ENCODE measurements around the gene PCDHGA5. TPM values are rescaled to one million over a fixed set of nuclear protein-coding genes. Genes with fewer than 3 reads are reported as not detected.
A peak's percentile ranks its signal among the peaks of the same experiment; 100 is the strongest.
"Not testable (repeated sequence)": the region's sequence is repeated elsewhere in the genome, so short reads cannot be mapped to it uniquely, and the experiment has no call there.

PCDHGA5 gene
- total RNA-seq, 1 donor from 2014 or later, result 2.8 TPM

DNA sequence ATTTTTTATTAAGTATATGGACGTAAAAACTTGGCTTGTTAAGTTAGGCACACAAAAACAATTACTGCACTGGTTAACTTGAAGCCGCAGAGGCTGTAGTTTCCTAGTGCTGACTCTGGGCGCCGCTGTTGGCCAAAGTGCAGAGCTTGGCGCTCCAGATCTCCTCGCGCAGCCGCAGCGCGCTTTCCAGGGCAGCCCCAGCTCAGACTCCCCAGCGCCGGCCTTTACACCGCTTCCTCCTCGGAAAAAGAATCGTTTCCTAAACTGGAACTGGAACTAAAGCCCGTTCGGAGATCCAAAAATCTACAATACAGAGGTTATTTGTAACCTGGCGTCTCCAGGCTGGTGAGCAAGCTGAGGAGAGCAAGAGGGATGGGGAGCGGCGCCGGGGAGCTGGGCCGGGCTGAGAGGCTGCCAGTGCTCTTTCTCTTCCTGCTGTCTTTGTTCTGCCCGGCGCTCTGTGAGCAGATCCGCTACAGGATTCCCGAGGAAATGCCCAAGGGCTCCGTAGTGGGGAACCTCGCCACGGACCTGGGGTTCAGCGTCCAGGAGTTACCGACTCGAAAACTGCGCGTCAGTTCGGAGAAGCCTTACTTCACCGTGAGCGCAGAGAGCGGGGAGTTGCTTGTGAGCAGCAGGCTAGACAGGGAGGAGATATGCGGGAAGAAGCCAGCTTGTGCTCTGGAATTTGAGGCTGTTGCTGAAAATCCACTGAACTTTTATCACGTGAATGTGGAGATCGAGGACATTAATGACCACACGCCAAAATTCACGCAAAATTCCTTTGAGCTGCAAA lies 34.0 kb downstream of the PCDHGA5 start, which contains the start of gene PCDHGB5:
PCDHGB5 (plus strand) TSS at position 192 of the 796 bp plus-strand sequence; CDS start at position 373, 181 bp downstream.
- H3K9me3 ChIP-seq, result peaks cover 68% of the 10 kb centered on the region
- DNase-seq; H3K27ac ChIP-seq; H3K36me3 ChIP-seq; H3K4me1 ChIP-seq; intact Hi-C loops (cut with DNase I): not testable (repeated sequence)
- TF ChIP-seq, protein P1, sequence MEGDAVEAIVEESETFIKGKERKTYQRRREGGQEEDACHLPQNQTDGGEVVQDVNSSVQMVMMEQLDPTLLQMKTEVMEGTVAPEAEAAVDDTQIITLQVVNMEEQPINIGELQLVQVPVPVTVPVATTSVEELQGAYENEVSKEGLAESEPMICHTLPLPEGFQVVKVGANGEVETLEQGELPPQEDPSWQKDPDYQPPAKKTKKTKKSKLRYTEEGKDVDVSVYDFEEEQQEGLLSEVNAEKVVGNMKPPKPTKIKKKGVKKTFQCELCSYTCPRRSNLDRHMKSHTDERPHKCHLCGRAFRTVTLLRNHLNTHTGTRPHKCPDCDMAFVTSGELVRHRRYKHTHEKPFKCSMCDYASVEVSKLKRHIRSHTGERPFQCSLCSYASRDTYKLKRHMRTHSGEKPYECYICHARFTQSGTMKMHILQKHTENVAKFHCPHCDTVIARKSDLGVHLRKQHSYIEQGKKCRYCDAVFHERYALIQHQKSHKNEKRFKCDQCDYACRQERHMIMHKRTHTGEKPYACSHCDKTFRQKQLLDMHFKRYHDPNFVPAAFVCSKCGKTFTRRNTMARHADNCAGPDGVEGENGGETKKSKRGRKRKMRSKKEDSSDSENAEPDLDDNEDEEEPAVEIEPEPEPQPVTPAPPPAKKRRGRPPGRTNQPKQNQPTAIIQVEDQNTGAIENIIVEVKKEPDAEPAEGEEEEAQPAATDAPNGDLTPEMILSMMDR (IDR thresholded peaks at IDR 0.05), result peak; percentile 60
- ATAC-seq, result peak; percentile 93 to 98
- peak within 1 kb of the TSS; percentile 39 for H3K4me3 ChIP-seq
- H3K27me3 ChIP-seq (ENCODE audit: low read depth), result peaks cover 47% of the 10 kb centered on the region

DNA sequence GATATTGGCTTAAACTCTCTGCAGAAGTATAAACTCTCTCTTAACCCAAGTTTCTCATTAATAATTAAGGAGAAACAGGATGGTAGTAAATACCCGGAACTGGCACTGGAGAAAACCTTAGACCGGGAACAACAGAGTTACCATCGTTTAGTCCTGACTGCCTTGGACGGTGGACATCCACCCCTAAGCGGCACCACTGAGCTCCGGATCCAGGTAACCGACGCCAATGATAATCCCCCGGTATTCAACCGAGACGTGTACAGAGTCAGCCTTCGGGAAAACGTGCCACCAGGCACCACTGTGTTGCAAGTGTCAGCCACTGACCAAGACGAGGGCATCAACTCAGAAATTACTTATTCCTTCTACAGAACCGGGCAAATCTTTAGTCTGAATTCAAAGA lies 34.6 kb downstream of the PCDHGA5 start:
- peaks cover 45% of the 10 kb centered on the region for H3K27me3 ChIP-seq (ENCODE audit: low read depth)
- H3K9me3 ChIP-seq, result peaks cover 68% of the 10 kb centered on the region
- no peaks in the 10 kb centered on the region for H3K4me1 ChIP-seq
- ATAC-seq (no peak), DNase-seq (no peak)
- no peak overlapping the region for H3K27ac ChIP-seq
- H3K4me3 ChIP-seq, result no peak overlapping the region
- no peaks in the 10 kb centered on the region for H3K36me3 ChIP-seq
- intact Hi-C loops (cut with DNase I), result no loop called here
- TF ChIP-seq, protein P1 (IDR thresholded peaks at IDR 0.05), result no peak

DNA sequence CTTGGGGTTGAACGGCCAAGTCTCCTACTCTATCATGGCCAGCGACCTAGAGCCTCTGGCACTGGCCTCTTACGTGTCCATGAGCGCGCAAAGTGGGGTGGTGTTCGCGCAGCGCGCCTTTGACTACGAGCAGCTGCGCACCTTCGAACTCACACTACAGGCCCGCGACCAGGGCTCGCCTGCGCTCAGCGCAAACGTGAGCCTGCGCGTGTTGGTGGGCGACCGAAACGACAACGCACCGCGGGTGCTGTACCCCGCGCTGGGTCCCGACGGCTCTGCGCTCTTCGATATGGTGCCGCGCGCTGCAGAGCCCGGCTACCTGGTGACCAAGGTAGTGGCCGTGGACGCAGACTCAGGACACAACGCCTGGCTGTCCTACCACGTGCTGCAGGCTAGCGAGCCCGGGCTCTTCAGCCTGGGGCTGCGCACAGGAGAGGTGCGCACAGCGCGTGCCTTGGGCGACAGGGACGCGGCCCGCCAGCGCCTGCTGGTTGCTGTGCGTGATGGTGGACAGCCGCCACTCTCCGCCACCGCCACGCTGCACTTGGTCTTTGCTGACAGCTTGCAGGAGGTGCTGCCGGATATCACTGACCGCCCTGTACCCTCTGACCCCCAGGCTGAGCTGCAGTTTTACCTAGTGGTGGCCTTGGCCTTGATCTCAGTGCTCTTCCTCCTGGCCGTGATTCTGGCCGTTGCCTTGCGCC lies 35.7 kb downstream of the PCDHGA5 start:
- no peaks in the 10 kb centered on the region for H3K36me3 ChIP-seq
- TF ChIP-seq, protein P1 (IDR thresholded peaks at IDR 0.05), result no peak
- peaks cover 40% of the 10 kb centered on the region for H3K27me3 ChIP-seq (ENCODE audit: low read depth)
- peaks cover 63% of the 10 kb centered on the region for H3K9me3 ChIP-seq
- no peak overlapping the region for H3K27ac ChIP-seq
- DNase-seq (no peak), ATAC-seq (no peak)
- intact Hi-C loops (cut with DNase I), result no loop called here
- no peaks in the 10 kb centered on the region for H3K4me1 ChIP-seq
- H3K4me3 ChIP-seq, result no peak overlapping the region

DNA sequence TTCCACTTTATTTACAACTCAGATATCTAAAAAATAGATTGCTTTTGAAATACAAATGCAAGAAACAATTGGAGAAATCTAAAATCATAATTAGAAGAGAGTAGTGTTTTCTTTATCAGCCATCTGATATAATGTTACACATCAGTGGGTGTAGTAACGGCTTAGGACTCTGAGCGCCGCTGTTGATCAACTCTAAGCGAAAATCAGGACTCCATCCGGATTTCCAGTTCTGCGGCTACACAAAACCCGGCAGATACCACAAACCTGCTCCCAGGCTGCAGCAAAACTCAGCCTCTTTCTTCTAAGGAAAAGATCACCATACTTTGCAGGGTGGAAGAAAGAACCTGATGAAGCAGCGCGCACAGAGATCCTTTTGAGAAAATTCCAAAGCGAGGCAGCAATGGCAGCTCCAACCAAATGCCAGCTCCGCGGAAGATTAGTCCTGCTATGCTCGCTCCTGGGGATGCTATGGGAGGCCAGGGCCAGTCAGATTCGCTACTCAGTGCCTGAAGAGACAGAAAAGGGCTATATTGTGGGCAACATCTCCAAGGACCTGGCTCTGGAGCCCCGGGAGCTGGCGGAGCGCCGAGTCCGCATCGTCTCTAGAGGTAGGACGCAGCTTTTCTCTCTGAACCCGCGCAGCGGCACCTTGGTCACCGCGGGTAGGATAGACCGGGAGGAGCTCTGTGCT lies 38.7 kb downstream of the PCDHGA5 start, which contains the start of gene PCDHGA9:
PCDHGA9 (plus strand) TSS at position 226 of the 691 bp plus-strand sequence; CDS start at position 401, 175 bp downstream.
- Histone ChIP-seq H3K4me3 (peak within 1 kb of the TSS; percentile 32), H3K27ac (no peak within 1 kb of the TSS), H3K27me3 (ENCODE audit: low read depth) (peaks cover 20% of the 10 kb centered on the region), H3K4me1 (no peaks in the 10 kb centered on the region), H3K36me3 (no peaks in the 10 kb centered on the region), H3K9me3 (peaks cover 49% of the 10 kb centered on the region)
- intact Hi-C loops (cut with DNase I), result no loop called here
- TF ChIP-seq, protein P1 (IDR thresholded peaks at IDR 0.05), result peak; percentile 33
- ATAC-seq (peak in 1 of 2 donors; percentile 47), DNase-seq (no peak)

DNA sequence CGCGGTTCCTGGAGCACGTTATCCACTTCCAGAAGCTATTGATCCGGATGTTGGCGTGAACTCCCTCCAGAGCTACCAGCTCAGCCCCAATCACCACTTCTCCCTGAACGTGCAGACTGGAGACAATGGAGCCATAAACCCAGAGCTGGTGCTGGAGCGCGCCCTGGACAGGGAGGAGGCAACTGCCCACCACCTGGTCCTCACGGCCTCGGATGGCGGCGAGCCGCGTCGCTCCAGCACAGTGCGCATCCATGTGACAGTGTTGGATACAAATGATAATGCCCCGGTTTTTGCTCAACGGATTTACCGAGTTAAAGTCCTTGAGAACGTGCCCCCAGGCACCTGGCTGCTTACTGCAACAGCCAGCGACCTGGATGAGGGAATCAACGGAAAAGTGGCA lies 39.4 kb downstream of the PCDHGA5 start:
- TF ChIP-seq, protein P1 (IDR thresholded peaks at IDR 0.05), result no peak
- no peak for DNase-seq
- H3K9me3 ChIP-seq, result peaks cover 54% of the 10 kb centered on the region
- peak overlapping the region; percentile 32 for H3K4me3 ChIP-seq
- H3K4me1 ChIP-seq, result no peaks in the 10 kb centered on the region
- no peak for ATAC-seq
- H3K27ac ChIP-seq, result no peak overlapping the region
- H3K27me3 ChIP-seq (ENCODE audit: low read depth), result peaks cover 20% of the 10 kb centered on the region
- no peaks in the 10 kb centered on the region for H3K36me3 ChIP-seq
- intact Hi-C loops (cut with DNase I), result no loop called here
